Inflammatory macrophage treated with lipopolysaccharide for 4 hours (primary cell): ENCODE results near the gene PAPPA.
A peak's percentile ranks its signal among the peaks of the same experiment; 100 is the strongest.

Experiments
- DNase-seq: peaks from one replicate; pipeline ENCODE4 v3.0.0-alpha.2; 2020

Gene PAPPA

GRCh38 chr9:116278326-116278725, 124.7 kb downstream of the PAPPA start:
- DNase-seq, result no peak

GRCh38 chr9:116279230-116279629, 125.6 kb downstream of the PAPPA start:
- no peak for DNase-seq

- DNase-seq, result no peak
These were observed 126.9 kb downstream of the PAPPA start for GRCh38 chr9:116280529-116280928.

GRCh38 chr9:116282597-116282996, 129.0 kb downstream of the PAPPA start:
- DNase-seq, result no peak

GRCh38 chr9:116284518-116284917, 130.9 kb downstream of the PAPPA start:
- no peak for DNase-seq

DNA sequence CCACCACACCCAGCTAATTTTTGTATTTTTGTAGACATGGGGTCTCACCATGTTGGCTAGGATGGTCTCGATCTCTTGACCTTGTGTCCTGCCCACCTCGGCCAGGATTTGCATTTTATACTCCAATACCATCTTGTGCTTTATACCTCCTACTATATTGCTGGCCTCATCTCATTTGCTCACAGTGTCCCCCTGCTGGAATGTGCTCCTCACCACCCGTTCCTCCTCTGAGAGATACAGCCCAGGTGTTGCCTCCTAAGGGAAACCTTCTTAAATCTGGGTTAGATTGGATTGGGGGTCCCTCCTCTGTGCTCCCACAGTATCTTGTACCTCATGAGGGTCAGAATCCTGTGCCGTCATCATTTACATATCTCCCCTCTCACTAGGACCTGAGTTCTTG, 131.7 kb downstream of the PAPPA start:
- no peak for DNase-seq

DNA sequence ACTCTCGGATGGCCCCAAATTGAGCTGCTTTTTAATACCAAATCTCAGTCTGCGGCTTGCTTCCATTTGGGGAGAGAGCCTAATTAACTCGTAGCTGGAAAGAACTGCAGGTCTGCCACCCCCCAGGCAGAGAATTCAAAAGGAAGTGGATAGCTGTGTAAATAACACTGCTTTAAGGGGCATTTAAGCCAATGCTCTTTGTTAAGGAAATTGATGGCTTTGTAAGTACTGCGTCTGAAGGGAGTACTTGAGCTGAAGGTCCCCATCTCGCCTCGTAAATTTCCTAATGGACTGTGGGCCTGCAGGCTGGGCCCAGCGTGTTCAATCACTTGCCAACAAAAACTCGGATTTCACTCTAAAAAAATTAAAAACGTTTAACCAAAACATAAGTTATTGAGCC, 132.7 kb downstream of the PAPPA start:
- no peak for DNase-seq

DNA sequence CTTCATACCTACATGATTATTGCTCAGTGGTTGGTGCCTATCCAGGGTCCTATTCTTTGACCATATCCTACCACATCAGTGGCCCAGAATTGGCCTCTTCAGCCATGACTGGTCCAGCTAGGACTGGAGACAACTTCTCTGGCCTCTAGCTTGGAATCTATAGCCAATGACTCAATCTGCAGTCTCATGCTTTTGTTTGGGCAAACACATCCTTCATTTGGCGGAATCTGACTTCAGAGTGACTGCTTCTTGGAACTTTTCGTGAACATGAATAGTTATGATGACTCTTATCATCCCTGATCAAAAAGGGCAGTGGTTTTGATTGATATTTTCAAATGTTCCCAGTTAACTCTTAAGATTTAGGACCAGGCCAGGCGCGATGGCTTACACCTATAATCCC, 134.1 kb downstream of the PAPPA start:
- DNase-seq, result no peak

- DNase-seq, result no peak
These were observed 135.1 kb downstream of the PAPPA start for GRCh38 chr9:116288658-116289057.

DNA sequence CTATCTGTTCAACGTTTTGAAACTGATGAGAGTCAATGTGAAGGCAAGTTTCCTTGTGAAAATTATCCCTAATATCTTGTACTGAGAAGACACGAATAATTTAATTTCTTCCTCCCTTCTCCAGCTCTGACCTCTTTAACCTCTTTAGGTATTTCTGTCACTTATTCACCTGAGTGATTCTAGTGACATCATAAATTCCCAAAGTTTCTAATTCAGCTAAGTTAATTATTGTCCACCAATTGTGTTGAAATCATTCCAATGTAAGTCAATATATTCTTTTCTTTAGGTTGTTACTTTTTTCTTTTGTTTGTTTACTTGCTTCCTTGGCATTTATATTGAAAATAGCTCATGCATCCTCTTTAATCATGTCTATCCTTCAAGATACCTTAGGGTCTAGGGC, 143.8 kb downstream of the PAPPA start:
- DNase-seq, result no peak

- no peak for DNase-seq
These were observed 144.7 kb downstream of the PAPPA start for GRCh38 chr9:116298249-116298648.

GRCh38 chr9:116298878-116299391, 145.3 kb downstream of the PAPPA start:
- no peak for DNase-seq

DNA sequence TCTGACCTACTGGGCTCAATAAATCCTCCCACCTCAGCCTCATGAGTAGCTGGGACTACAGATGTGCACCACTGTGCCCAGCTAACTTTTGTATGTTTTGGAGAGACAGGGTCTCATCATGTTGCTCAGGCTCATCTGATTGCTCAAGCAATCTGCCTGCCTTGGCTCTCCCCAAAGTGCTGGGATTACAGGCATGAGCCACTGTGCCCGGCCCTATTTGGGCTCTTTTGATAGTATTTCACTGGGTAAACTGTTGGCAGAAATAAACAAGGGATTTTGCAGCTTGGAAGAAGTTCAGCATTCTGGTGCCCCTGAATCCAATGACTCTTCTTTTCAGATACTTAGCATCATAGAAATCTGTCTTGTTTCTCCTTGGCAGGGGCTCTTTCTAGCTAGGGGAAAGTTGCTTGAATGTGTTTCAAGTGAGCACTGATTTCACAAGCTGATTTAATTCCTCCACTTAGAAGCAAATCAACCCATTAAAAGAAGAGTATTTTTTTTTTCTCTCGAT, 146.8 kb downstream of the PAPPA start:
- no peak for DNase-seq

DNA sequence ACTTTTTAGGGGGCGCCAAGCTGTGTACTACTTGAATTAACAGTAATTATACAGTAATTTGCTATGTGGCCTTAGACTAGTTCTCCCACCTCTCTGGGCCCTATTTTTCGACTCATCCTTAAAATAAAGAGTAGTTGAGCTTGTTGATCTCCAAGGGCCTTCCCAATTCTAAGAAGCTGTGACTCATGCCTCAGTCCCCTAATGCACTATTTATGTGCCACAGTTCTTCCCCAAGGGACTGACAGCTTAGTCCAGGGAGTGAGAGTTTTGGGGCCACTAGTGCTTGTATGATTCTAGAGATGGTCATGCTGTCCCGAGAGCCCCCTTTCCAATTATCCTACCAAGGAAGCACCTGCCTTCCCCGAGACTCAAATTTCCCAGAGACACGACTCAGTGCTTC, 149.7 kb downstream of the PAPPA start:
- no peak for DNase-seq

GRCh38 chr9:116303886-116304538, 150.4 kb downstream of the PAPPA start:
- DNase-seq, result no peak

GRCh38 chr9:116304761-116305160, 151.2 kb downstream of the PAPPA start:
- no peak for DNase-seq

GRCh38 chr9:116308076-116308475, 154.5 kb downstream of the PAPPA start:
- DNase-seq, result no peak

DNA sequence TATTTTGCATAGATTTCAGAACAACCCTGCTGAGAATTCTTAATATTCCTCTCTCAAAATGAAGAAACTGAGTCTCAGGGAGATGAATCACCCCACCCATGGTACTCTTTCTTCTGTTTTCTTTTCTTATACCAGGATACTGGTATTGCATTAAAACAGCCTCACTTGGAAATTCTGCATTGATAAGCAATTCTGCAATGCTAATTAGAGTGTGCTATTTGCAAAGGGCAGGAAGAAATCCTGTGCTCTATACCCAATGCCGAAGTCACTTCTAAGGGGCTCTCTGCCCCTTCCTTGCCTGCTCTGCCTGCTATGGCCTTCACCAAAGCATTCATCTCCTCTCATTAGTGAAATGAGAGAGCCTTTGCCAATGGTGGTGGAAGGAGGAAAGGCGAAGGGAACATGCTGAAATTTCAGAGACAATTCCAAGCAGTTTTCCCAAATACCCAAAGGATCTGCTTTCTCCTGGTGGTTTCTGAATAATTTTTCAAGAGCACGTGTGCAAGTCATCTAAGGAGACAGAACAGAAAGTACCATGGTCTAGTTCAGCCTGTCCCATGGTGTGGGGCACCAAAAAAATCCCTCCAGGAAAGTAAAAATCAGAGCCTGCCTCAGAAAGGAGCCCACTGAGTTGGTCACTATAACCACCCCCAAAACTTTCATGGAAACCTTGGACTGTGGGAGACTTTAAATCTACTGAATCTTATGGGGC, 156.5 kb downstream of the PAPPA start:
- no peak for DNase-seq

DNA sequence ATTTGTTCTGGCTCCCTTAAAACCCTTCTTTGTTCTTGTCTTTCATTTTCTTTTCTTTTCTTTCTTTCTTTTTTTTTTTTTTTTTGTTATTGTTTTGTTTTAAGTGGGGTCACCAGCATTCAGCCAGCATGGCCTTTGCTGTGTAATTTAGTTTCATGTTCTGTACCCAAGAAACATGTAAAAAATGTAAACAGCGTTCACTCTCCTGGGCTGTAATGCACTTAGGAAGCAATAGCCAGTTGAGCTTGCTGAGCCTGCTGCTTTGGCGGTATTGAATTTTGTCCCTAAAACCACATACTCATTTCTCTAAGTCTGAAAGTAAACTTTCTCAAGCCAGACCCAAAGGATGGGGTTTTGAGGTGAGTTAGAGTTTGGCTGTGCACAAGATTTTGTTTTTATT, 158.6 kb downstream of the PAPPA start:
- DNase-seq, result no peak

GRCh38 chr9:116313638-116314037, 160.0 kb downstream of the PAPPA start:
- no peak for DNase-seq

GRCh38 chr9:116316246-116316645, 162.7 kb downstream of the PAPPA start:
- no peak for DNase-seq

DNA sequence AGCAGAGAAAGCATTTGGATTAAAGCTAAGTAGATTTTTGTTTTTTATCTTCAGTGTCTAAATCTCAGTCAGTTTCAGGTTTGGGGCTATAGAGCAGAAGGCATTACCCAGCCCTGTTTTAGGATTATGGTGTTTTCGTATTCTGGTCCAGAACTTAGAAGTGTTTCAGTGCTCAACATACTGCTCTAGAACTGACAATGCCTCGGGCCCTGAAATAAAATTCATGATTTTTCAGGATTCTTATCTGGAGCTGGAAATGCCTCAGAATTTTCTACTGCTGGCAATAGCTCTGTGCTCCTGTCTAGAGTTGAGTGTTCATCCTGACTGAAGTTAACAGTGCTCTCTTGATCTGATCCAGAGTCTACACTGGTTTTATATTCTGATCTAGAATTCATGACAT, 163.9 kb downstream of the PAPPA start:
- DNase-seq, result no peak

DNA sequence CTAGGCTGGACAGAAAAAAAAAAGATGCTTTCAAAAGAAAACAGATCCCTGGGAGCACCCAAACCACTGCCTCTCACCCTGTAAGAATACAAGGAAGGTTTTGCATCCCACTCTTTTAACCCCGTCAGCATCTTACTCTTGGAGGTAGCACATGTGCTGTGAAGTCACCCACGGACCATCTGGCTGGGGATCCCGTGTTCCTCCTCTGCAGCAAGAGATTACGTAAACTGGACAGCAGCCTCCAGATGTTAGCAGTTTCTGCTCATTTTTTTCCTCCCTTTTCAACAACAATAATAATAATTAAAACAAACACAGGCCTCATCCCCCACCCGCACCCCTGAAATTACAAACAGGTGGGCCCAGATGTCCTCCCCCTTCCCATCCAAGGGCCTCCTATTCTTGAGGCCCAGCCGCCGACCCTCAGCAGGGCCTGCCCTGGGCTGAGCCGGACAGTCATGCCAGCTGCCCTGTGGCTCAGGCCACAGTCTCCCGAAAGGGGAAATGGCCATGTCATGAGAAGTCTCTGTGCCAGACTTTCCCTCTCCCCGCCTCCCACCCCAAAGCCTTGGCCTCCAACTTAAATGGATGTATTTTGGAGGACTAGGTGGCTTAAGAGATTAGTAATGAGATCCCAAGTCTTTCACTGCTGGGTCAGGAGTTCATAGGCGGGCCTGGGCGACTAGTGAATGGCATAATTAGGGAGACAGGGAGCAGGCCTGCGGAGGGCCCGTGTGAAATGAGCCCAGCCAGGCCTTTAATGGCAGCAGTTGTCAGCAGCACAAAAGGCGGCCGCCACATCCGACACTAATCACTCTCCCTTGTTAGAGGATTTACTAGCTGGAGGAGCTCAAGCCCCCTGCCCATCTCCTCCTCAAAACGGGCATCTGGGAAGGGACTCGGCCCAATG, 165.1 kb downstream of the PAPPA start:
- peak; percentile 4 for DNase-seq
